CD8-positive, alpha-beta memory T cell (primary cell): ENCODE data around the gene TLX1. TPM values are rescaled to one million over a fixed set of nuclear protein-coding genes. Genes with fewer than 3 reads are reported as not detected.

Experiments used
- CTCF ChIA-PET: fragments of 350-600 bp; sonication (Branson Sonifier 250); formaldehyde crosslinking; loops from one replicate; lab custom pipeline; 2021; ENCODE audit warnings: antibody characterized with exemption; lab: Charles Lee
- POLR2A ChIA-PET: fragments of 350-600 bp; sonication (Branson Sonifier 250); formaldehyde crosslinking; loops from one replicate; lab custom pipeline; 2021; ENCODE audit warnings: antibody characterized with exemption; lab: Charles Lee
- DNase-seq, 5 donors: peaks; one replicate each; pipeline versions ENCODE4 v3.0.0 to v3.0.0-alpha.2; 2020 to 2022; ENCODE audit warnings: mixed read lengths in 1 of 5
- H3K27ac ChIP-seq: one replicate; pipeline ENCODE4 v1.7.0; 2013; ENCODE audit warnings: low read depth, mild to moderate bottlenecking, low read length, moderate library complexity
- H3K27me3 ChIP-seq: 2 replicates; pipeline ENCODE4 v1.7.0; 2013; ENCODE audit warnings: low read length, mild to moderate bottlenecking; ENCODE audit not compliant: insufficient read depth, poor library complexity, severe bottlenecking
- H3K36me3 ChIP-seq: 2 replicates; pipeline ENCODE4 v1.7.0; 2013; ENCODE audit warnings: mild to moderate bottlenecking, low read length, moderate library complexity; ENCODE audit not compliant: insufficient read depth
- H3K4me1 ChIP-seq: 2 replicates; pipeline ENCODE4 v1.7.0; 2013; ENCODE audit warnings: mild to moderate bottlenecking, low read length, moderate library complexity; ENCODE audit not compliant: insufficient read depth
- H3K4me3 ChIP-seq: 2 replicates; pipeline ENCODE4 v1.7.0; 2013; ENCODE audit warnings: mild to moderate bottlenecking, low read length
- H3K9me3 ChIP-seq: 2 replicates; pipeline ENCODE4 v1.7.0; 2013; ENCODE audit warnings: mild to moderate bottlenecking, low read length
- H3K27ac Mint-ChIP-seq, 8 donors: one replicate each; pipeline ENCODE4 v1.8.0; 2020 to 2021; ENCODE audit warnings: mixed read lengths in 8 of 8, mild to moderate bottlenecking in 6 of 8, inconsistent platforms in 3 of 8, moderate library complexity in 3 of 8
- H3K27me3 Mint-ChIP-seq, 2 donors: one replicate each; pipeline ENCODE4 v1.8.0; 2020 to 2021; ENCODE audit warnings: mixed read lengths in 2 of 2, mild to moderate bottlenecking in 1 of 2, moderate library complexity in 1 of 2
- H3K36me3 Mint-ChIP-seq, 3 donors: one replicate each; pipeline ENCODE4 v1.8.0; 2020 to 2021; ENCODE audit warnings: mixed read lengths in 3 of 3, inconsistent platforms in 1 of 3, mild to moderate bottlenecking in 1 of 3
- H3K4me1 Mint-ChIP-seq, 3 donors: one replicate each; pipeline ENCODE4 v1.8.0; 2020 to 2021; ENCODE audit warnings: mixed read lengths in 3 of 3, inconsistent platforms in 1 of 3, mild to moderate bottlenecking in 1 of 3
- H3K4me3 Mint-ChIP-seq, 7 donors: one replicate each; pipeline ENCODE4 v1.8.0; 2020 to 2021; ENCODE audit warnings: mixed read lengths in 7 of 7, mild to moderate bottlenecking in 6 of 7, moderate library complexity in 4 of 7, inconsistent platforms in 2 of 7
- H3K9me3 Mint-ChIP-seq, 5 donors: one replicate each; pipeline ENCODE4 v1.8.0; 2020 to 2022; ENCODE audit warnings: mixed read lengths in 5 of 5, mild to moderate bottlenecking in 3 of 5, moderate library complexity in 2 of 5, inconsistent platforms in 1 of 5
- polyA plus RNA-seq: library from polyadenylated mRNA; unstranded; fragments of 300-500 nt; fragmentation: Illumina TruSeq; gene quantifications from one replicate; pipeline ENCODE4 v1.2.3, GENCODE V29; 2021
- total RNA-seq, 2 experiments: library from RNA; stranded (reverse); gene quantifications; one replicate each; pipeline ENCODE4 v1.2.3, GENCODE V29; 2021

Gene TLX1
- total and polyA plus RNA-seq, 3 experiments from 2014 or later, result not detected

- no peaks in the 10 kb centered on the region for H3K9me3 ChIP-seq
- H3K36me3 Mint-ChIP-seq, result peaks cover 0 to 5% (median 1%) of the 10 kb centered on the region in 3 donors
- H3K27ac ChIP-seq, result no peak overlapping the region
- peaks cover 16 to 31% (median 21%) of the 10 kb centered on the region in 5 donors for H3K9me3 Mint-ChIP-seq
- H3K27ac Mint-ChIP-seq, result no peak overlapping the region
- H3K36me3 ChIP-seq, result no peaks in the 10 kb centered on the region
- DNase-seq, result no peak
- no peak overlapping the region for H3K4me3 Mint-ChIP-seq
- no peaks in the 10 kb centered on the region for H3K4me1 Mint-ChIP-seq
- no peaks in the 10 kb centered on the region for H3K27me3 ChIP-seq
- no peaks in the 10 kb centered on the region for H3K4me1 ChIP-seq
- no peak overlapping the region for H3K4me3 ChIP-seq
- POLR2A ChIA-PET, result no interaction called here
- H3K27me3 Mint-ChIP-seq, result peaks cover 47 to 81% of the 10 kb centered on the region in 2 donors
- CTCF ChIA-PET, result interaction anchor here (0.9 to 1.8 kb wide), 2 partner anchors 15 to 34 kb away, joined by 5 read pairs; no protein-coding TSS in a partner anchor
Observed at GRCh38 chr10:101176577-101176976, 45.5 kb downstream of the TLX1 start.

DNA sequence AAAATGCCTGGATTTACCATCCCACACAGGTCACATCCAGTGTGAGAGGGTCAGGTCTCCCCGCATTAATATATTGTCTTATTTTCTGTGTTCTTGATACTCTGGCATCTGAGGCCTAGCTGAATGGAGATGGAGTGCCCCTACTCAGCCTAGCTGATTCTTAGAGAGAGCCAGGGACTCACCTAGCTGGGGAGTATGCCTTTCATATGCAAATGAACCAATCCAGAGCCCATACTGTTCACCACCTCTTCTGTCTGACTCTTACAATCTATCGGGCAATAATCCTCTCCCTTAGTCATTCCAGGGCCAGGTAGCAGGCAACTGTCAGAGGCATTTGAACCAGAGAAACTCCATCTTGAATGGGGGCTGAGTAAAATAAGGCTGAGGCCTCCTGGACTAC is 51.8 kb downstream of the TLX1 start:
- Mint-ChIP-seq H3K9me3 (no peaks in the 10 kb centered on the region), H3K27ac (no peak overlapping the region), H3K4me1 (no peaks in the 10 kb centered on the region), H3K4me3 (no peak overlapping the region), H3K27me3 (peaks cover 20 to 31% of the 10 kb centered on the region in 2 donors), H3K36me3 (no peaks in the 10 kb centered on the region)
- no peaks in the 10 kb centered on the region for H3K9me3 ChIP-seq
- POLR2A ChIA-PET, result no interaction called here
- H3K4me3 ChIP-seq, result no peak overlapping the region
- no peak for DNase-seq
- H3K4me1 ChIP-seq, result no peaks in the 10 kb centered on the region
- H3K36me3 ChIP-seq, result no peaks in the 10 kb centered on the region
- CTCF ChIA-PET, result interaction anchor here (1.4 to 2.3 kb wide), 2 partner anchors 21 to 41 kb away, joined by 4 to 6 read pairs; no protein-coding TSS in a partner anchor
- no peak overlapping the region for H3K27ac ChIP-seq
- H3K27me3 ChIP-seq, result no peaks in the 10 kb centered on the region

GRCh38 chr10:101183458-101184183 is 52.5 kb downstream of the TLX1 start:
- H3K36me3 Mint-ChIP-seq, result no peaks in the 10 kb centered on the region
- no peak overlapping the region for H3K4me3 Mint-ChIP-seq
- H3K27me3 Mint-ChIP-seq, result peaks cover 16 to 24% of the 10 kb centered on the region in 2 donors
- no peaks in the 10 kb centered on the region for H3K4me1 ChIP-seq
- H3K9me3 ChIP-seq, result no peaks in the 10 kb centered on the region
- DNase-seq, result no peak
- no peak overlapping the region for H3K27ac ChIP-seq
- no peaks in the 10 kb centered on the region for H3K4me1 Mint-ChIP-seq
- H3K9me3 Mint-ChIP-seq, result no peaks in the 10 kb centered on the region
- no peaks in the 10 kb centered on the region for H3K36me3 ChIP-seq
- no peak overlapping the region for H3K4me3 ChIP-seq
- CTCF ChIA-PET, result interaction anchor here (1.4 kb wide), 1 partner anchor 41 kb away, joined by 4 read pairs; no protein-coding TSS in a partner anchor
- POLR2A ChIA-PET, result no interaction called here
- H3K27ac Mint-ChIP-seq, result no peak overlapping the region
- no peaks in the 10 kb centered on the region for H3K27me3 ChIP-seq

Other genes with a start within 250 kb of the TLX1 start
- gene SLF2, start 218.3 kb upstream of the TLX1 start, total RNA-seq, result 10 to 100 TPM; 35.4 to 36.1 TPM
- 13.9 TPM for gene SLF2, start 218.3 kb upstream of the TLX1 start, polyA plus RNA-seq
- gene SEMA4G, start 161.8 kb upstream of the TLX1 start, total RNA-seq, result under 1 TPM; 0.49 to 0.57 TPM
- gene SEMA4G, start 161.8 kb upstream of the TLX1 start, polyA plus RNA-seq, result 0.06 TPM
- gene MRPL43, start 143.8 kb upstream of the TLX1 start, total RNA-seq, result 10 to 100 TPM; 62.5 to 62.8 TPM
- 129 TPM for gene MRPL43, start 143.8 kb upstream of the TLX1 start, polyA plus RNA-seq
- 10 to 100 TPM; 40.6 to 44.3 TPM for gene TWNK, start 143.8 kb upstream of the TLX1 start, total RNA-seq
- gene TWNK, start 143.8 kb upstream of the TLX1 start, polyA plus RNA-seq, result 8.2 TPM
- gene LZTS2, start 131.5 kb upstream of the TLX1 start, total RNA-seq, result 10 to 100 TPM; 10.9 to 11.5 TPM
- gene LZTS2, start 131.5 kb upstream of the TLX1 start, polyA plus RNA-seq, result 19.7 TPM
- gene PDZD7, start 100.2 kb upstream of the TLX1 start, total RNA-seq, result under 1 TPM; 0.31 to 0.33 TPM
- gene PDZD7, start 100.2 kb upstream of the TLX1 start, polyA plus RNA-seq, result 0.23 TPM
- gene SFXN3, start 100.1 kb upstream of the TLX1 start, total RNA-seq, result 10 to 100 TPM; 25.2 to 26.5 TPM
- 17.6 TPM for gene SFXN3, start 100.1 kb upstream of the TLX1 start, polyA plus RNA-seq
- under 1 TPM; 0.18 to 0.20 TPM for gene KAZALD1, start 69.3 kb upstream of the TLX1 start, total RNA-seq
- gene KAZALD1, start 69.3 kb upstream of the TLX1 start, polyA plus RNA-seq, result not detected
- not detected for gene LBX1, start 98.2 kb downstream of the TLX1 start, total RNA-seq
- gene LBX1, start 98.2 kb downstream of the TLX1 start, polyA plus RNA-seq, result not detected
- 10 to 100 TPM; 19.3 to 21.3 TPM for gene BTRC, start 222.9 kb downstream of the TLX1 start, total RNA-seq
- gene BTRC, start 222.9 kb downstream of the TLX1 start, polyA plus RNA-seq, result 7.1 TPM